ENCODE results near the gene FGFR2.

- no peak for TF ChIP-seq CTCF (IDR thresholded peaks at IDR 0.05)
- no peak for TF ChIP-seq POLR2A (IDR thresholded peaks at IDR 0.05)
These were observed 136.0 kb downstream of the FGFR2 start for GRCh38 chr10:121462281-121462680.
